ENCODE data around the gene ATP5ME. TPM values are rescaled to one million over a fixed set of nuclear protein-coding genes. Genes with fewer than 3 reads are reported as not detected.

The ATP5ME gene
- total and polyA plus RNA-seq, 2 of the 13 experiments (the other 11 are each of a cell fraction or from before 2014, with no cell fraction given), result 305 to 753 TPM

DNA sequence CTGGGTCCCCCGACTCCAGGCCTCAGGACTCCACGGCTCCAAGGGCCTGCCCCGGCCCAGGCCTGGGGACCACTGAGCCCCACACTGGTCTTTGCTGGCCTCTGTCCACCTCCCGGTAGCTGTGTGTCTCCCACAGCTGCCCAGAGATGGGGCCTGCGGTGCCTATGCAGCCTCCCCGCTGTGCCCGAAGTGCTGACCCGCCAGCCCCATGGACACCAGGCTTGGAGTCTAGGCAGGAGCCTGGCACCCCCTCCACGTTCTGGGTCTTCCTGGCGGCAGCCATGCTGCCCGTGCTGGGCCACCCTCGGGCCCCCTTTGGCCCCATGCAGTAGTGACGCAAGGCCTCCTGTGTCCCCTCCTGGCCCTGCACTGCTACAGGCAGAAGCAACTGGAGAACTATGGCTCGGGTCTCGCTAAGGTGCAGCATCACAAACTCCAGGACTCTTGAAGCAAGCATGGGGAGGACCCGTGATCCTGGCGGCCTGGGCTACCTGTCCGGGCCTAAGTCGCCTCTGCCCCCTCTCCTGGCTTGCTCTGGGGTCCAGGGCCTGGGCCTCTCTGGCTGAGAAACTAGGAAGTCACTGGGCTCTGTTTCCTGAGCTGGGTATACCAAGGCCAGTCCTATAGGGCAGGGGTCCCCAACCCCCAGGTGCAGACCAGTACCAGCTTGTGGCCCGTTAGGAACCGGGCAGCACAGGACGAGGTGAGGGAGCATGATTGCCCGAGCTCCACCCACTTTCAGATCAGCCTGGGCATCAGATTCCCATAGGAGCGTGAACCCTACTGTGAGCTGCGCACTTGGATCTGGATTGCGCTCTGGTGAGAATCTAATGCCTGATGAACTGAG lies 1.2 kb upstream of the ATP5ME start (continued):
- TF ChIP-seq, protein P1, sequence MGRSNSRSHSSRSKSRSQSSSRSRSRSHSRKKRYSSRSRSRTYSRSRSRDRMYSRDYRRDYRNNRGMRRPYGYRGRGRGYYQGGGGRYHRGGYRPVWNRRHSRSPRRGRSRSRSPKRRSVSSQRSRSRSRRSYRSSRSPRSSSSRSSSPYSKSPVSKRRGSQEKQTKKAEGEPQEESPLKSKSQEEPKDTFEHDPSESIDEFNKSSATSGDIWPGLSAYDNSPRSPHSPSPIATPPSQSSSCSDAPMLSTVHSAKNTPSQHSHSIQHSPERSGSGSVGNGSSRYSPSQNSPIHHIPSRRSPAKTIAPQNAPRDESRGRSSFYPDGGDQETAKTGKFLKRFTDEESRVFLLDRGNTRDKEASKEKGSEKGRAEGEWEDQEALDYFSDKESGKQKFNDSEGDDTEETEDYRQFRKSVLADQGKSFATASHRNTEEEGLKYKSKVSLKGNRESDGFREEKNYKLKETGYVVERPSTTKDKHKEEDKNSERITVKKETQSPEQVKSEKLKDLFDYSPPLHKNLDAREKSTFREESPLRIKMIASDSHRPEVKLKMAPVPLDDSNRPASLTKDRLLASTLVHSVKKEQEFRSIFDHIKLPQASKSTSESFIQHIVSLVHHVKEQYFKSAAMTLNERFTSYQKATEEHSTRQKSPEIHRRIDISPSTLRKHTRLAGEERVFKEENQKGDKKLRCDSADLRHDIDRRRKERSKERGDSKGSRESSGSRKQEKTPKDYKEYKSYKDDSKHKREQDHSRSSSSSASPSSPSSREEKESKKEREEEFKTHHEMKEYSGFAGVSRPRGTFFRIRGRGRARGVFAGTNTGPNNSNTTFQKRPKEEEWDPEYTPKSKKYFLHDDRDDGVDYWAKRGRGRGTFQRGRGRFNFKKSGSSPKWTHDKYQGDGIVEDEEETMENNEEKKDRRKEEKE (IDR thresholded peaks at IDR 0.05), result no peak
- TF ChIP-seq ZBTB21 (CRISPR knock-in tag; IDR thresholded peaks at IDR 0.05) (peak; percentile 35; the same call in 1 of the 2 replicates), ZNF724P (CRISPR knock-in tag; IDR thresholded peaks at IDR 0.05; ENCODE audit: borderline replicate concordance) (no peak; the same call in 1 of the 2 replicates), ZMYM4 (CRISPR knock-in tag; IDR thresholded peaks at IDR 0.05) (no peak), MAZ (IDR thresholded peaks at IDR 0.05; ENCODE audit: borderline replicate concordance, low read depth, low read length) (no peak), MAZ (CRISPR knock-in tag; IDR thresholded peaks at IDR 0.05; ENCODE audit: low read depth) (no peak), ZNF782 (CRISPR knock-in tag; IDR thresholded peaks at IDR 0.05; ENCODE audit: borderline replicate concordance) (0 out of 2 replicates have a peak, but pooled peaks have one; percentile 34), GABPB1 (CRISPR knock-in tag; IDR thresholded peaks at IDR 0.05) (no peak), MAFF (IDR thresholded peaks at IDR 0.05; ENCODE audit: low read depth, low read length) (no peak), TBP (CRISPR knock-in tag; IDR thresholded peaks at IDR 0.05) (no peak), TRIM24 (CRISPR knock-in tag; IDR thresholded peaks at IDR 0.05) (no peak), RBM39 (IDR thresholded peaks at IDR 0.05; ENCODE audit: low read depth, low read length, poor library complexity, severe bottlenecking) (no peak), MATR3 (CRISPR knock-in tag; IDR thresholded peaks at IDR 0.05) (no peak), ZNF3 (CRISPR knock-in tag; IDR thresholded peaks at IDR 0.05) (no peak), CEBPB (IDR thresholded peaks at IDR 0.05; ENCODE audit: borderline replicate concordance, low read depth, low read length) (peak; percentile 68), ZNF780A (CRISPR knock-in tag; IDR thresholded peaks at IDR 0.05) (no peak), SALL1 (CRISPR knock-in tag; IDR thresholded peaks at IDR 0.05) (peak; percentile 2; the same call in 1 of the 2 replicates), MXI1 (IDR thresholded peaks at IDR 0.05; ENCODE audit: borderline replicate concordance, low read depth, low read length) (0 out of 3 replicates have a peak, but pooled peaks have one; percentile 15), ZNF138 (CRISPR knock-in tag; IDR thresholded peaks at IDR 0.05; ENCODE audit: low read depth) (no peak), NR1H2 (CRISPR knock-in tag; IDR thresholded peaks at IDR 0.05; ENCODE audit: borderline replicate concordance, low read depth) (no peak), ZFP41 (CRISPR knock-in tag; IDR thresholded peaks at IDR 0.05; ENCODE audit: borderline replicate concordance) (peak; percentile 34; the same call in 1 of the 2 replicates), EZH2 (conservative IDR thresholded peaks at IDR 0.05; ENCODE audit: low read depth, low read length) (no peak)
- TF ChIP-seq, protein P2, sequence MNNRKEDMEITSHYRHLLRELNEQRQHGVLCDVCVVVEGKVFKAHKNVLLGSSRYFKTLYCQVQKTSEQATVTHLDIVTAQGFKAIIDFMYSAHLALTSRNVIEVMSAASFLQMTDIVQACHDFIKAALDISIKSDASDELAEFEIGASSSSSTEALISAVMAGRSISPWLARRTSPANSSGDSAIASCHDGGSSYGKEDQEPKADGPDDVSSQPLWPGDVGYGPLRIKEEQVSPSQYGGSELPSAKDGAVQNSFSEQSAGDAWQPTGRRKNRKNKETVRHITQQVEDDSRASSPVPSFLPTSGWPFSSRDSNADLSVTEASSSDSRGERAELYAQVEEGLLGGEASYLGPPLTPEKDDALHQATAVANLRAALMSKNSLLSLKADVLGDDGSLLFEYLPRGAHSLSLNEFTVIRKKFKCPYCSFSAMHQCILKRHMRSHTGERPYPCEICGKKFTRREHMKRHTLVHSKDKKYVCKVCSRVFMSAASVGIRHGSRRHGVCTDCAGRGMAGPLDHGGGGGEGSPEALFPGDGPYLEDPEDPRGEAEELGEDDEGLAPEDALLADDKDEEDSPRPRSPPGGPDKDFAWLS (CRISPR knock-in tag; IDR thresholded peaks at IDR 0.05; ENCODE audit: borderline replicate concordance), result 0 out of 2 replicates have a peak, but pooled peaks have one; percentile 68
- TF ChIP-seq, protein P3, sequence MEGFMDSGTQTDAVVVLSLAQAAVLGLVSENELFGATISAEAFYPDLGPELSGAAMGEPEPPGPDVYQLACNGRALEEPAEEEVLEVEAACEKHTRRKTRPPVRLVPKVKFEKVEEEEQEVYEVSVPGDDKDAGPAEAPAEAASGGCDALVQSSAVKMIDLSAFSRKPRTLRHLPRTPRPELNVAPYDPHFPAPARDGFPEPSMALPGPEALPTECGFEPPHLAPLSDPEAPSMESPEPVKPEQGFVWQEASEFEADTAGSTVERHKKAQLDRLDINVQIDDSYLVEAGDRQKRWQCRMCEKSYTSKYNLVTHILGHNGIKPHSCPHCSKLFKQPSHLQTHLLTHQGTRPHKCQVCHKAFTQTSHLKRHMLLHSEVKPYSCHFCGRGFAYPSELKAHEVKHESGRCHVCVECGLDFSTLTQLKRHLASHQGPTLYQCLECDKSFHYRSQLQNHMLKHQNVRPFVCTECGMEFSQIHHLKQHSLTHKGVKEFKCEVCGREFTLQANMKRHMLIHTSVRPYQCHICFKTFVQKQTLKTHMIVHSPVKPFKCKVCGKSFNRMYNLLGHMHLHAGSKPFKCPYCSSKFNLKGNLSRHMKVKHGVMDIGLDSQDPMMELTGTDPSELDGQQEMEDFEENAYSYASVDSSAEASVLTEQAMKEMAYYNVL (CRISPR knock-in tag; IDR thresholded peaks at IDR 0.05; ENCODE audit: borderline replicate concordance), result 0 out of 2 replicates have a peak, but pooled peaks have one; percentile 14

Data from HepG2 (cell line).